ENCODE measurements around the gene SDK2. TPM values are rescaled to one million over a fixed set of nuclear protein-coding genes. Genes with fewer than 3 reads are reported as not detected.

SDK2 gene
- total and polyA plus RNA-seq, 2 of the 8 experiments (the other 6 are each of a cell fraction or from before 2014, with no cell fraction given), result 3.9 to 4.1 TPM

GRCh38 chr17:73308017-73308823 lies 336.0 kb downstream of the SDK2 start:
- no peak overlapping the region for H3K23ac ChIP-seq (ENCODE audit: insufficient read length)
- no peak overlapping the region for H2AK5ac ChIP-seq (ENCODE audit: low read depth, low read length)
- H2BK12ac ChIP-seq (ENCODE audit: low read depth, low read length), result no peak overlapping the region
- H3K4me2 ChIP-seq (ENCODE audit: insufficient read depth in 1 of 2, low read depth in 2 of 2, low read length in 2 of 2), result no peak overlapping the region; a peak in 1 of 4 replicates
- peaks cover 10 to 35% (median 29%) of the 10 kb centered on the region in 4 experiments for H3K4me1 ChIP-seq (replicated peaks in 1 of 4; ENCODE audit: control insufficient read depth in 3 of 4, insufficient read depth in 4 of 4, low read length in 3 of 4)
- no peaks in the 10 kb centered on the region for H3K9me3 ChIP-seq (ENCODE audit: insufficient read depth in 2 of 2, low read depth in 1 of 2, low read length in 1 of 2)
- peaks cover 0 to 2% of the 10 kb centered on the region in 2 experiments for H4K20me1 ChIP-seq (replicated peaks in 1 of 2; ENCODE audit: control insufficient read depth in 1 of 2, insufficient read depth in 2 of 2, low read length in 2 of 2)
- DNase-seq (ENCODE audit: low read depth in 1 of 2, low spot score in 2 of 2) (no peak), FAIRE-seq (no peak)
- H3K23me2 ChIP-seq (ENCODE audit: low read depth, low read length), result peaks cover 16% of the 10 kb centered on the region; the same call in 1 of the 2 replicates
- peaks cover 0 to 6% (median 2%) of the 10 kb centered on the region in 4 experiments; a peak in 2 of 7 replicates for H3K27me3 ChIP-seq (replicated peaks in 1 of 4; ENCODE audit: control insufficient read depth in 3 of 4, extremely low read depth in 1 of 4, insufficient read depth in 3 of 4, low read length in 3 of 4)
- H3K18ac ChIP-seq (ENCODE audit: extremely low read depth, low read length), result peak overlapping the region; percentile 3
- TF ChIP-seq POLR2AphosphoS5 (IDR thresholded peaks at IDR 0.05; ENCODE audit: low read depth, low read length), result no peak
- no peak for TF ChIP-seq GABPA (IDR thresholded peaks at IDR 0.05; ENCODE audit: borderline replicate concordance, insufficient read depth, low read length)
- TF ChIP-seq KDM1A (IDR thresholded peaks at IDR 0.05; ENCODE audit: borderline replicate concordance, low read length), result no peak
- no peak for TF ChIP-seq ASH2L (IDR thresholded peaks at IDR 0.05; ENCODE audit: low read length)
- no peak for TF ChIP-seq BRCA1 (IDR thresholded peaks at IDR 0.05; ENCODE audit: low read depth, low read length)
- no peak for TF ChIP-seq RFX5 (IDR thresholded peaks at IDR 0.05; ENCODE audit: borderline replicate concordance, low read depth, low read length)
- H4K5ac ChIP-seq (ENCODE audit: insufficient read length, low read depth, low read length), result no peak overlapping the region
- no peak overlapping the region for H3K9ac ChIP-seq (replicated peaks in 1 of 4; ENCODE audit: extremely low read depth in 1 of 4, low read depth in 3 of 4, low read length in 3 of 4)
- no peak overlapping the region for H2BK15ac ChIP-seq (ENCODE audit: low read length)
- no peak overlapping the region for H3K4me3 ChIP-seq (ENCODE audit: extremely low read depth in 1 of 4, insufficient read depth in 2 of 4, low read depth in 3 of 4, low read length in 4 of 4)
- H3K56ac ChIP-seq (replicated peaks; ENCODE audit: insufficient read length, low read depth, low read length), result no peak overlapping the region
- H4K91ac ChIP-seq (replicated peaks; ENCODE audit: insufficient read length, low read length), result no peak overlapping the region
- H3K14ac ChIP-seq (ENCODE audit: insufficient read length), result no peak overlapping the region
- no peak overlapping the region for H2BK20ac ChIP-seq (ENCODE audit: low read length)
- ChIA-PET CTCF (ENCODE audit: partially characterized antibody) (interaction anchor here (0.8 to 8.5 kb wide), 11 partner anchors 9 to 80 kb away, joined by 3 to 53 read pairs (median 18); partner anchors contain the start of gene CPSF4L), POLR2A (ENCODE audit: partially characterized antibody) (interaction anchor here (1.1 kb wide), 1 partner anchor 33 kb away, joined by 3 read pairs; no protein-coding TSS in a partner anchor)
- no peak overlapping the region for H3K27ac ChIP-seq (ENCODE audit: low read depth, low read length)
- H3K79me2 ChIP-seq (ENCODE audit: control insufficient read depth in 1 of 2, insufficient read depth in 2 of 2, low read length in 2 of 2), result peaks cover 0 to 28% of the 10 kb centered on the region in 2 experiments; a peak in 1 of 4 replicates
- peak overlapping the region; percentile 26; the same call in 1 of the 2 replicates for H4K8ac ChIP-seq (ENCODE audit: extremely low read depth, insufficient read depth, low read length)
- no peak overlapping the region for H3K4ac ChIP-seq (replicated peaks; ENCODE audit: insufficient read length, low read depth, low read length)
- no peaks in the 10 kb centered on the region; the same call in none of the 2 replicates for H3K79me1 ChIP-seq (ENCODE audit: low read depth, low read length)
- no peak overlapping the region for H2BK120ac ChIP-seq (replicated peaks; ENCODE audit: low read depth, low read length)
- no peak overlapping the region for H2BK5ac ChIP-seq (ENCODE audit: low read depth, low read length)
- no peak overlapping the region for H2AFZ ChIP-seq (ENCODE audit: low read length)
- H3K36me3 ChIP-seq (ENCODE audit: control insufficient read depth in 2 of 4, insufficient read depth in 4 of 4, low read length in 3 of 4), result no peaks in the 10 kb centered on the region
- WGBS, 2 experiments (ENCODE audit: extremely low coverage in 1 of 2, insufficient coverage in 1 of 2, insufficient read length in 1 of 2, insufficient replicate concordance in 2 of 2, low coverage in 1 of 2, low lambda C conversion rate in 2 of 2, missing lambda C conversion rate in 1 of 2), result 84% methylated on average over 23 of the region's 23 CpGs; no CpG with 5 or more reads in 1 of the 2 experiments
